Natural killer cell treated with Interleukin-12 subunit alpha and Interleukin-12 subunit beta and Interleukin-15 and Interleukin-18, amount 100 ng/mL, for 72 hours (primary cell): ENCODE results near the gene SOWAHC. TPM values are rescaled to one million over a fixed set of nuclear protein-coding genes. Genes with fewer than 3 reads are reported as not detected.

Experiments
- ATAC-seq, 2 donors: fragments of 150-1000 bp; cut with Tn5 transposase in 1 of 2; sonication (Bioruptor Pico), chemical (Tn5 transposase) in 1 of 2; 2 replicates each; pipeline ENCODE4 v1.10.0; 2021
- DNase-seq: peaks from one replicate; pipeline ENCODE4 v3.0.0; 2022; ENCODE audit warnings: low spot score
- H3K27ac Mint-ChIP-seq, 2 donors: 1 replicate in 1 of 2; 2 replicates in 1 of 2; pipeline ENCODE4 v1.8.0; 2022; ENCODE audit warnings: mixed read lengths in 2 of 2, mild to moderate bottlenecking in 1 of 2, moderate library complexity in 1 of 2
- H3K27me3 Mint-ChIP-seq, 2 donors: 1 replicate in 1 of 2; 2 replicates in 1 of 2; pipeline ENCODE4 v1.8.0; 2022; ENCODE audit warnings: mixed read lengths in 2 of 2
- H3K36me3 Mint-ChIP-seq: one replicate; pipeline ENCODE4 v1.8.0; 2022; ENCODE audit warnings: mixed read lengths
- H3K4me1 Mint-ChIP-seq, 2 donors: 1 replicate in 1 of 2; 2 replicates in 1 of 2; pipeline ENCODE4 v1.8.0; 2022; ENCODE audit warnings: low read depth in 2 of 2, mixed read lengths in 2 of 2, mild to moderate bottlenecking in 1 of 2
- H3K4me3 Mint-ChIP-seq: one replicate; pipeline ENCODE4 v1.8.0; 2022; ENCODE audit warnings: mixed read lengths
- H3K9me3 Mint-ChIP-seq: 2 replicates; pipeline ENCODE4 v1.8.0; 2022; ENCODE audit warnings: mixed read lengths
- total RNA-seq, 2 donors: library from RNA; stranded (reverse); gene quantifications; one replicate each; pipeline ENCODE4 v1.2.3, GENCODE V29; 2022

SOWAHC gene
- total RNA-seq, 2 donors from 2014 or later, result 0.14 to 0.29 TPM

DNA sequence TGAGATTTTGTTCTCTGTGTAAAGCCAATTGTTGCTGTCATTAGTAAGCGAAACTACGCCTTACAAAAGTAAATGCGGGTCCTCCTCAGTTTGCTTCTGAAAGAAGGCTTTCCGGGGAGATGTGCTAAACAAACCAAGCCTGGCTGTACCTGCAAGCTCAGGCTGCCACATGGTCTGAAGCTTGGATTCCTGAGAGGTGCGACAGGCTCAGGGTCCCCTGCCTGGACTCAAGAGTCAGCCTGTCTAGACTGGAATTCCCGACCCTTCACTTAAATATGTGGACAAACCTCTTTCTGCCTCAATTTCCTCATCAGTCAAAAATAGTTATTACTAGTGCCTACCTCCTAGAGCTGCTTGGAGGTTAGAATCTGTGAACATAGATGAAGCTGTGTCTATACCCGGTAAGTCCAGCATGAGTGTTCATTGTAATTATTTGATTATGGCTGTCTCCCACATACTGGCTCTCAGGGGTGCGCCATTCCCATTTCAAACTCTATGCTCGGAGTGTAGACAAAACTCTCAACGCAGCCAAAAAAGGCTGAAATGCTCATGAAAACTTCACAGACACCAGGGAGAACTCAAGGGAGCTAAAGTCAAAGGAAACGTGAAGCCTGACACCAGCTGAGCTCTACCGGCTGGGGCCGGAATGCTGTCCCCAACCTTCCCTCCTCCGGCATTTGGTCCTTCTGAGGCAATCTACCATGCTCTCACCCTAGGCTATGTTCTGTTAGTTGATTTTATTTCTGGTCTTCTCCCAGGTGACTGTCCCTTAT lies 31.4 kb downstream of the SOWAHC start:
- H3K27me3 Mint-ChIP-seq, result peaks cover 0 to 8% of the 10 kb centered on the region in 2 donors
- H3K4me1 Mint-ChIP-seq, result no peaks in the 10 kb centered on the region
- DNase-seq, result peak; percentile 26
- ATAC-seq, result no peak
- no peak overlapping the region for H3K27ac Mint-ChIP-seq
- no peaks in the 10 kb centered on the region for H3K36me3 Mint-ChIP-seq
- no peaks in the 10 kb centered on the region for H3K9me3 Mint-ChIP-seq
- no peak overlapping the region for H3K4me3 Mint-ChIP-seq

DNA sequence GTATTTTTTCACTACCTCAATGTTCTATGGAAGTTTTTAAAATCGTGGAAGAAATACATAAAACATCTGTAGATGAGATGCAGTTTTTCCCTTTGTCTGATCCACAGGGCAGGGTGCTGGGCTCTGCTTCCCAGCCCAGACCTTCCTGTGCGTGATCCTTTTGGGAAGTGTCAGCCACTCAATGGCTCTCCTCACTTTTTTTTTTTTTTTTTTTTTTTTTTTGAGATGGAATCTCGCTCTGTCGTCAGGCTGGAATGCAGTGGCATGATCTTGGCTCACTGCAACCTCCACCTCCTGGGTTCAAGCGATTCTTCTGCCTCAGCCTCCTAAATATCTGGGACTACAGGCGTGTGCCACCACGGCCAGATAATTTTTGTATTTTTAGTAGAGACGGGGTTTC lies 32.8 kb downstream of the SOWAHC start:
- no peaks in the 10 kb centered on the region for H3K9me3 Mint-ChIP-seq
- no peaks in the 10 kb centered on the region for H3K4me1 Mint-ChIP-seq
- H3K27ac Mint-ChIP-seq, result no peak overlapping the region

DNA sequence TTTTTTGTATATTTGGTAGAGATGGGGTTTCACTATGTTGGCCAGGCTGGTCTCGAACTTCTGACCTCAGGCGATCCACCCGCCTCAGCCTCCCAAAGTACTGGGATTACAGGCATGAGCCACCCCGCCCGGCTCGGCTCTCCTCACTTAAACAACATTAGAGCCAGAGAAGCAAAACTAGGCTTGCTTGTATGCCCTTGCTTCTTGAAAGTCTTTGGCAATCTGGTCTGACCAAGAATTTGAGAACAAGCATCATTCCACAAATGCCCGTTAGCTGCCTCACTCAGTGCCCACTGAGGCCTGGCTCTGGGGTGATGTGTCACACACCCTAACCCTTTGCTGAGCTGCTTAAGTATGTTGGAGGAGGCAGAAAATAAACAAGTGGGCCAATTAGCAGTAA lies 33.5 kb downstream of the SOWAHC start:
- peaks cover 0 to 11% of the 10 kb centered on the region in 2 donors for H3K27me3 Mint-ChIP-seq
- H3K36me3 Mint-ChIP-seq, result no peaks in the 10 kb centered on the region
- DNase-seq, result peak; percentile 16
- H3K27ac Mint-ChIP-seq, result no peak overlapping the region
- no peak for ATAC-seq
- H3K4me1 Mint-ChIP-seq, result no peaks in the 10 kb centered on the region
- H3K9me3 Mint-ChIP-seq, result no peaks in the 10 kb centered on the region
- no peak overlapping the region for H3K4me3 Mint-ChIP-seq

More for the DNA sequence above, 32.8 kb downstream of the SOWAHC start:
- Mint-ChIP-seq H3K4me3 (no peak overlapping the region), H3K36me3 (no peaks in the 10 kb centered on the region), H3K27me3 (peaks cover 0 to 13% of the 10 kb centered on the region in 2 donors)
- no peak for ATAC-seq
- no peak for DNase-seq

DNA sequence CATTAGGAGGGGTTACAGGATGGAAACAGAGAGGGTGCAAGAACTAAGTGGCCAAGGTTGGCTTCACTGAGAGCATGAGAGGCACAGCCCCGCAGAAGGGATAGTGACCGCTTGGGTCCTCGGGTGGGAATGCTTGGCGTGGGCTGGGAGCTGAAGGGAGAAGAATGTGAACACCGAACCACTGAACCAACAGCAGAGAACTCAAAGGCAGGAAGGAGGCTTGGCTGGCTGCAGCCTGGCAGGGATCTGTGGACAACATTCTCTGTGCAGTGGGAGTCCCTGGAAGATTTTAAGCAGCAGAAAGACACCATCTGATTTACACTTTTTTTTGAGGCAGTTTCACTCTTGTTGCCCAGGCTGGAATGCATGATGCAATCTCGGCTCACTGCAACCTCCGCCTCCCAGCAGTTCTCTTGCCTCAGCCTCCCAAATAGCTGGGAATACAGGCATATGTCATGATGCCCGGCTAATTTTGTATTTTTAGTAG lies 33.9 kb downstream of the SOWAHC start:
- ATAC-seq (no peak), DNase-seq (no peak)
- Mint-ChIP-seq H3K4me3 (no peak overlapping the region), H3K9me3 (no peaks in the 10 kb centered on the region), H3K36me3 (no peaks in the 10 kb centered on the region), H3K27me3 (peaks cover 0 to 11% of the 10 kb centered on the region in 2 donors), H3K27ac (no peak overlapping the region), H3K4me1 (no peaks in the 10 kb centered on the region)

DNA sequence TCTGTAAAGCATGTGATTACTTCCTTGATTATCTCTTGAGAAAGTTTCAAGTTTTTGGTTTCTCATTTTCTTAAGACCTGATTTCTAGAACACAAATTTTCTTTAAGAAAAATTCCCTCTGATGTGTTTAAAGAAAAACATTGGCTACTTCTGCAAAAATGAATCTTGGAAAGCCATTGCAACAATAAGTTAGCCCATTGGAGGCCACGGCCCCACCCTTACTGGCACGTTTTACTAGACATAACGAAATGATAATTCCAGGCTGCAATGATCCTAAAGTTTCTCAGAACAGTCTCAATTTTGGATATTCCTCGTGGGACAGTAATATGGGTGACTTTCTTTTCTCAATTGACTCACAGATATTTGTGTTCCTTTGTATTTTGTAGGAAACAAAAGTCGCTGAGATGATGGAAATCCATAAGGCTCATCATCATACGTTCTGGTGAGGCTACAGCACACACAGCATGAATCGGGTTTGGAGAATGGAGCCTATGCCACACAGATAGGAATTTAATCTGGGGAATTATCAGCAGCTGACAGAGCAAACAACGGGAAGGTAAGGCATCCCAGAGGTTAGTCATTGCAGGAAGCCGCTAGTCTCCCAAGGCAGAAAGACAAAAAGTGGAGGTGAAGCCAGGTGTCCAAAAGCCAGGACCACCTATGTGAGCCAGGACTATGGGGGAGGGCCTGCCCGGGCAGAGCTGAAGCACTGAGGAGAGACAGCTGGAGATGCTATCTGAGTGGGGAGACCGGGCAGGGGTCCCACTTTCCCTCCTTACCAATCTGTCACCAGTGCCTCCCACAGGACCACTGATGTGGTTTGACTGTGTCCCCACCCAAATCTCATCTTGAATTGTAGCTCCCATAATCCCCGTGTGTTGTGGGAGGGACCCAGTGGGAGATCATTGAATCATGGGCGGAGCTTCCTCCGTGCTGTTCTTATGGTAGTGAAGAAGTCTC lies 35.9 kb downstream of the SOWAHC start:
- Mint-ChIP-seq H3K27ac (no peak overlapping the region), H3K27me3 (peaks cover 0 to 10% of the 10 kb centered on the region in 2 donors), H3K4me3 (no peak overlapping the region), H3K9me3 (no peaks in the 10 kb centered on the region), H3K4me1 (no peaks in the 10 kb centered on the region), H3K36me3 (no peaks in the 10 kb centered on the region)
- no peak for DNase-seq
- no peak for ATAC-seq

DNA sequence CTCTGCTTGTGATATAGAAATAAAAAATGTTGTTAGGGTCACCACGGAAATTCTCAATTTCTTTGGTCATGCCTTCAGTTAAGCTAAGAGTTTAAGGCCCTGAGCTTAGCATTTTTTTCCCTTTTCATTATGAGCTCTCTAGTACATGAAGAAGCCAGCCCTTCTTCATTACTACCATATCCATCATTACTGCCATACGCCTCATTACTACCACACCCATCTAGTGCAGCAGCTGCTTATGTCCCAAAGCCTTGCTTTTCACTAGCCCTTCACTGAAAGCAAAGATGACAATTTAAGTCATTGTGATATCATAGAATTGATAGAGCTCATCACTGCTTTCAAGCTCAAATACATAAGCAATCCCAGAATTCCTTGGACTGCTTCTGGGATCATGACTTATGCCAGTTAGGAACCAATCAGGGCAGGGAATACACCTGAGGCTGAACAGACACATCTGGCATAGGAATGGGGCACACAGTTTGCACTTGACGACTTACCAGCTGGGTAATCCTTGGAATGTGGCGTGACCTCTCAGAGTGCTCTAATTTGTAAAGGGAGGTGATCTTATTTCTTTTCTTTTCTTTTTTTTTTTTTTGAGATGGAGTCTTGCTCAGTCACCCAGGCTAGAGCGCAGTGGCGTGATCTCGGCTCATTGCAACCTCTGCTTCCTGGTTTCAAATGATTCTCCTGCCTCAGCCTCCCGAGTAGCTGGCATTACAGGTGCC lies 40.3 kb downstream of the SOWAHC start:
- ATAC-seq (no peak), DNase-seq (no peak)
- Mint-ChIP-seq H3K27ac (no peak overlapping the region), H3K27me3 (peaks cover 0 to 10% of the 10 kb centered on the region in 2 donors), H3K9me3 (no peaks in the 10 kb centered on the region), H3K36me3 (no peaks in the 10 kb centered on the region), H3K4me3 (no peak overlapping the region), H3K4me1 (no peaks in the 10 kb centered on the region)

DNA sequence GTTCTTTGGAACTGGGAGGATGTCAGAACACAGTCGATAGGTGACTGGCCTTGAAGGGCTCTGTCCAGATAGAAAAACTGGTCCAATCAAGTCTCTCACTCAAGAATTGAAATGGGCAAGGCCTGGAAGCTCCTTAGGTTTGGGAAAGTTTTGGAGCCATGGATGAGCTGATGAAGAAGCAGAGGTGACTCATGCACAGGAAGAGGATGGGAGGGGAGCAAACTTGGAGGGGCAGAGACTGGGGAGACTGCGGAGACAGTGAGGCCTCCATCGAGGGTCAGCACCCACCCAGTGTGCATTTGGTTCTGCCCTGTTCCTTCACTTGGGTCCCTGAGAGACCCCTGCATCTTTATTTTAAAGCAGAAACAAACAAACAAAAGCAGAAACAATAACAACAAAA lies 41.1 kb downstream of the SOWAHC start:
- Mint-ChIP-seq H3K27ac (no peak overlapping the region), H3K27me3 (peaks cover 0 to 8% of the 10 kb centered on the region in 2 donors), H3K4me3 (no peak overlapping the region), H3K9me3 (no peaks in the 10 kb centered on the region), H3K4me1 (no peaks in the 10 kb centered on the region), H3K36me3 (no peaks in the 10 kb centered on the region)
- DNase-seq (no peak), ATAC-seq (no peak)

DNA sequence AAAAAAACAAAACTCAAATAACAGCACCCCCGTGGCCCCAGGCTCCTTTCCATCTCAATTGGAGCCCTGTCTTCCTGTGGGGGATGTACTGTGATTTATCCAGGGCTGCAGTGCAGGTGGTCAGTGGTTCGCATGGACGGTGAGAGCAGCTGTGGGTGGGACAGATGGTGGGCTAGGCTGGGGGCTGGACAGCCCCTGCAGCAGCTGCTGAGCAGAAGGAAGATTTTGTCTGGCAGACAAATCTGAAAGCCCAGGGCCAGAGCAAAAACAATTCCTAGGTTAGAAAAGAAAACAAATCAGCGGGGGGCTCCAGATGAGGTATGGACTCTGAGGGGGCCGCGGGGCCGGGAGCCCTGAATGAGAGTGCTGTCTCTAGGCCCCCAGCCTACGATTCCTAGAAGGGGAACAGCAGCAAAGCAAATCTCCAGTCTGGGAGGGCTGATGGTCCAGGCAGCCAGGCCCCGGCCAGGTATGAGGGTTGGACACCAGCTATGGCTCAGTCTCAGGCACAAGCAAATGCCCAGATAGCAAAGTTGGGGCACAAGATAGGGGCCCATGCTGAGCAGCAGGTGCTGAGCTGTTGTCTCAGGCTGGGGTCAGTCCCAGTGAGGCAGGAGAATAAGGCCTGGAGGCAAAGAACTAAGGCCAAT lies 45.4 kb downstream of the SOWAHC start:
- Mint-ChIP-seq H3K27ac (no peak overlapping the region), H3K36me3 (no peaks in the 10 kb centered on the region), H3K9me3 (no peaks in the 10 kb centered on the region), H3K4me1 (no peaks in the 10 kb centered on the region), H3K4me3 (no peak overlapping the region), H3K27me3 (peaks cover 11 to 18% of the 10 kb centered on the region in 2 donors)
- no peak for DNase-seq
- peak in 1 of 2 donors; percentile 14 for ATAC-seq

DNA sequence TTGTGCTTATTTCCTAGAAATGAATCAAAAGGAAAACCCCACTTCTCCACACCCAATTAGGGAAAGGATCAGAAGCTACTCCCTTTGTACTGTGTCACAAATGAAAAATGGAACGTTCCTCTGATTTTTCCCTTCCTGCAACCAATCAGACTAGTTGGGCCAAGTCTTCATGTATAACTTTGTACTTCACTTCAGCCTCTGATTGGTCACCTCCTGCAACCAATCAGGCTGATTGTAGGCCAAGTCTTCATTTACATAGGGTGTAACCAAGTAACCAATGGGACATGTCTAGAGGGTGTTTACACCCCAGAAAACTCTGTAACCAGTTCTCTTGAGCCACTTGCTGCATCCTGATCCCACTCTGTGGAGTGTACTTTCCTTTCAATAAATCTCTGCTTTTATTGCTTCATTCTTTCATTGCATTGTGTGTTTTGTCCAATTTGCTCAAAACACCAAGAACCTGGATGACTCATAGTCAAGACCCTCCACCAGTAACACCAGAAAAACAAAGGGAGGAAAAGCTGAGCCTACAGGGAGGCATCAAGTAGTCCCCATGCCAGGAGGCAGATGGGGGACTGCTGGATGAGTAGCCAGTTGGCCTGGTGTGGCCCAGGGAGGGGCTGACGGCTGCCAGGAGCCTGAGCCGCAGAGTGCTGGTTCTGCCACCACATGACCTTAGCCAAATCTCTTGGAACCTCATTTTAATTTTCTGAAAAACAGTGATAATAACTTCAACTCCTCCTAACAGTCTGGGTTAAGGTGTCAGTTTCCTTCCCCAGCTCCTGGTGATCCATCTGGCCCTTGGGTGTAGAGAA lies 46.1 kb downstream of the SOWAHC start:
- DNase-seq (no peak), ATAC-seq (no peak)
- H3K4me1 Mint-ChIP-seq, result no peaks in the 10 kb centered on the region
- no peaks in the 10 kb centered on the region for H3K36me3 Mint-ChIP-seq
- no peak overlapping the region for H3K27ac Mint-ChIP-seq
- H3K27me3 Mint-ChIP-seq, result peaks cover 11 to 18% of the 10 kb centered on the region in 2 donors
- H3K9me3 Mint-ChIP-seq, result no peaks in the 10 kb centered on the region
- H3K4me3 Mint-ChIP-seq, result no peak overlapping the region

DNA sequence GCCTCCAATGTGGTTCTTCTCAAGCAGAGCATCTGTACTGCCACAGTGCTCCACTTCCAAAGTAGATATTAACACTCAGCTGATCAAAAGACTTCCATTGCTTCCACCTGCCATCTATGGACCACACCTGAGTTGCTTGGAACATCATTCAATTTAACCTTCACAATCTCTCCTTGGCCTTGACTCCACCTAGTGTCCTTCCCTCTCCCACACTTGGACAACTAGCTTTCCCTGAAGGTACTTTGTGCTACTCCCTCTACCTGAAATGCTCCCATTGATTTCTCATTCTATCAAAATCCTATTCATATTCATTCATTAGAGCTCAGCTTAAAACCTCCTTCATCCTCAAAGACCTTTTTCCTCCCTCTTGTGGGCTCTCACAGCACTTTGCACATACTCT lies 48.7 kb downstream of the SOWAHC start:
- H3K27ac Mint-ChIP-seq, result no peak overlapping the region
- H3K4me1 Mint-ChIP-seq, result no peaks in the 10 kb centered on the region
- H3K36me3 Mint-ChIP-seq, result no peaks in the 10 kb centered on the region
- no peak for DNase-seq
- peaks cover 18 to 20% of the 10 kb centered on the region in 2 donors for H3K27me3 Mint-ChIP-seq
- ATAC-seq, result no peak
- no peak overlapping the region for H3K4me3 Mint-ChIP-seq
- no peaks in the 10 kb centered on the region for H3K9me3 Mint-ChIP-seq

DNA sequence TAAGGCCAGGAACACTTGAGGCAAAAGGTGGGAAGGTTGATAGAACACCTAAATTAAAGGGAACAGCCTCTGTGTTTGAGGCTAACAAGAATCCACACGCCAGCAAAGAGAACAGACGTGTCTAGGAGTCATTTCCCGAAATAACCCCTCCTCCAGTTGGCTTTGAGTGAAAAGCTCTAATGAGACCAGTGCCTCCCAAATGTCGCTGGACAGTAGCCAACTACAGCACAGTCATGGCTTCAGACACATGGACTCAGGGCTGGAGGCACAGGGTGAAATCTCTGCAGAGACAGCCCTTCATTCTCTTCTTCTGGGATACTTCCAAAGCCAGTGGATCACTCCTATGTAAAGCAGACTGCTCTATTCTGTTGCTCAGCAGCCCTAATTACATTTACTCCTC lies 49.6 kb downstream of the SOWAHC start:
- H3K36me3 Mint-ChIP-seq, result no peaks in the 10 kb centered on the region
- no peaks in the 10 kb centered on the region for H3K4me1 Mint-ChIP-seq
- no peaks in the 10 kb centered on the region for H3K9me3 Mint-ChIP-seq
- H3K27me3 Mint-ChIP-seq, result peaks cover 20 to 27% of the 10 kb centered on the region in 2 donors
- no peak for ATAC-seq
- H3K4me3 Mint-ChIP-seq, result no peak overlapping the region
- no peak for DNase-seq
- H3K27ac Mint-ChIP-seq, result no peak overlapping the region

DNA sequence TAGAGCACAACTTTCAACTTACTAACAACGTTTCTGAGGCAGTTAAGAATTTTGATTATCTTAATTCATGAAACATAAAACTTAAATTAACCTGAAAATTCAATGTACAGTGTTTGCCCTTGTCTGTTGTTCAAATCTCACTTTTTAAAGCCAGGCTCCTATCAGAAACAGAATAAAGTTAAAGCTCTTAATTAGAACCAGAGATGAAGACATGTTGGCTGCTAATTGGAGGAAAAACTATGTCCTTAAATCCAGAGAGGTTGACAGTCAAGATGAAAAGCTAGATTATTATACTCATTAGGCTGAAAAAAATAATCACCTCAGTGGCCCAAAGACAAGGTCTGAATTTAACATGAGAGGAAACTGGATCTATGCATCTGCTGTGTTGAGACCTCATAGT lies 52.3 kb downstream of the SOWAHC start:
- Mint-ChIP-seq H3K36me3 (no peaks in the 10 kb centered on the region), H3K4me3 (no peak overlapping the region), H3K9me3 (no peaks in the 10 kb centered on the region), H3K27ac (no peak overlapping the region), H3K4me1 (no peaks in the 10 kb centered on the region), H3K27me3 (peaks cover 20 to 29% of the 10 kb centered on the region in 2 donors)
- DNase-seq, result no peak
- no peak for ATAC-seq
